Right atrium auricular region (tissue), 2 donors: ENCODE measurements around the gene FBLIM1. TPM values are rescaled to one million over a fixed set of nuclear protein-coding genes. Genes with fewer than 3 reads are reported as not detected.

Experiments
- DNase-seq: peaks from one replicate; pipeline ENCODE4 v3.0.0-alpha.2; 2019; ENCODE audit warnings: low spot score
- H3K27ac ChIP-seq, 2 donors: fragments of 200-600 bp; sonication (generic); 1 replicate in 1 of 2; 2 replicates in 1 of 2; pipeline ENCODE4 v1.5.1; 2016 to 2019
- H3K27me3 ChIP-seq, 2 donors: fragments of 200-600 bp; sonication (generic); one replicate each; pipeline versions ENCODE4 v1.5.1 to v1.6.0; 2017 to 2019
- H3K36me3 ChIP-seq: fragments of 200-600 bp; sonication (generic); one replicate; pipeline ENCODE4 v1.5.1; 2016
- H3K4me1 ChIP-seq, 2 donors: fragments of 200-600 bp; sonication (generic); one replicate each; pipeline versions ENCODE4 v1.5.1 to v1.6.0; 2017 to 2019
- H3K4me3 ChIP-seq, 2 donors: fragments of 200-600 bp; sonication (generic); 1 replicate in 1 of 2; 2 replicates in 1 of 2; pipeline ENCODE4 v1.5.1; 2017 to 2019; ENCODE audit warnings: mild to moderate bottlenecking in 1 of 2, moderate library complexity in 1 of 2
- H3K9me3 ChIP-seq, 2 donors: fragments of 200-600 bp; sonication (generic); one replicate each; pipeline ENCODE4 v1.5.1; 2019
- total RNA-seq, 2 donors: library from RNA; depleted of rRNA; stranded (reverse); fragments of >200 nt; gene quantifications; one replicate each; pipeline ENCODE4 v1.1.0, GENCODE V29; 2016
- TF ChIP-seq, protein P1 (sequence below), 2 donors: fragments of 200-600 bp; sonication (generic); IDR thresholded peaks; one replicate each; pipeline ENCODE4 v1.5.1; 2019; ENCODE audit warnings: antibody characterized with exemption in 2 of 2

The FBLIM1 gene
- total RNA-seq, 2 donors from 2014 or later = 66.6 to 124 TPM

DNA sequence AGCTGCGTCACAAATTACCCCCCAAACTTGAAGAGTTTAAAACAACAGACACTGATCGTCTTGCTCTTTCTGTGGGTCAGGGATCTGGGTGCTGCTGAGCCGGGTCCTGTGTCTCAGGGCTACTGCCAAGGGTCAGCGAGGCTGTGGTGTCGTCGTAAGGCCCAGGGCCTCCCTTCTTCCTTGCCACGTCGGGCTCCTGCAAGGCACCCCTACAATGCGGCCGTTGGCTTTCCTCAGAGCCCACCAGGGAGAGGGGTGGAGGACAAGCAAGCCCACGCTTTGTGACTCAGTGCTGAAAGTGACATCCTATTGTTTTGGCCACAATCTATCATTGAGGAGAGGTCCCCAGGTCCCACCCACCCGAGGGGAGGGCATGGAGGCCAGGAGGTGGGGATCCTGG, 7.7 kb upstream of the FBLIM1 start:
- Histone ChIP-seq H3K4me3 (no peak overlapping the region), H3K4me1 (peaks cover 0 to 22% of the 10 kb centered on the region in 2 donors), H3K36me3 (no peaks in the 10 kb centered on the region), H3K27ac (no peak overlapping the region), H3K27me3 (no peaks in the 10 kb centered on the region), H3K9me3 (no peaks in the 10 kb centered on the region)
- TF ChIP-seq, protein P1, sequence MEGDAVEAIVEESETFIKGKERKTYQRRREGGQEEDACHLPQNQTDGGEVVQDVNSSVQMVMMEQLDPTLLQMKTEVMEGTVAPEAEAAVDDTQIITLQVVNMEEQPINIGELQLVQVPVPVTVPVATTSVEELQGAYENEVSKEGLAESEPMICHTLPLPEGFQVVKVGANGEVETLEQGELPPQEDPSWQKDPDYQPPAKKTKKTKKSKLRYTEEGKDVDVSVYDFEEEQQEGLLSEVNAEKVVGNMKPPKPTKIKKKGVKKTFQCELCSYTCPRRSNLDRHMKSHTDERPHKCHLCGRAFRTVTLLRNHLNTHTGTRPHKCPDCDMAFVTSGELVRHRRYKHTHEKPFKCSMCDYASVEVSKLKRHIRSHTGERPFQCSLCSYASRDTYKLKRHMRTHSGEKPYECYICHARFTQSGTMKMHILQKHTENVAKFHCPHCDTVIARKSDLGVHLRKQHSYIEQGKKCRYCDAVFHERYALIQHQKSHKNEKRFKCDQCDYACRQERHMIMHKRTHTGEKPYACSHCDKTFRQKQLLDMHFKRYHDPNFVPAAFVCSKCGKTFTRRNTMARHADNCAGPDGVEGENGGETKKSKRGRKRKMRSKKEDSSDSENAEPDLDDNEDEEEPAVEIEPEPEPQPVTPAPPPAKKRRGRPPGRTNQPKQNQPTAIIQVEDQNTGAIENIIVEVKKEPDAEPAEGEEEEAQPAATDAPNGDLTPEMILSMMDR (IDR thresholded peaks at IDR 0.05) = no peak
- DNase-seq = no peak

DNA sequence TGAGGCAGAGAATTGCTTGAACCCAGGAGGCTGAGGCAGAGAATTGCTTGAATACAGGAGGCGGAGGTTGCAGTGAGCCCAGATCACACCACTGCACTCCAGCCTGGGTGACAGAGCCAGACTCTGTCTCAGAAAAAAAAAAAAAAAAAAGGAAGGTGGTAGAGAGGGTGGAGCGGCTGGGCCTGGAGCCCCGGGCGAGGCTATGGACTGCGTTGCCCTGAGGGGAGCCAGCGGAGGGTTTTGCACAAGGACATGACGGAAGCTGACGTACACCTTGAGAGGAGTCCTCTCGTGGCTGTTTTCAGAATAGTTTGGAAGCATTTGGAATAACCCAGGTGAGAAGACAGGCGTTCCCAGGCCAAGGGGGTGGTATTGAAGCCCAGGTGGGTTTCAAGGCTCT, 6.9 kb upstream of the FBLIM1 start:
- Histone ChIP-seq H3K27ac (no peak overlapping the region), H3K36me3 (no peaks in the 10 kb centered on the region), H3K4me1 (peaks cover 0 to 22% of the 10 kb centered on the region in 2 donors), H3K9me3 (no peaks in the 10 kb centered on the region), H3K27me3 (no peaks in the 10 kb centered on the region), H3K4me3 (no peak overlapping the region)
- no peak for DNase-seq
- TF ChIP-seq, protein P1 (IDR thresholded peaks at IDR 0.05) = no peak

DNA sequence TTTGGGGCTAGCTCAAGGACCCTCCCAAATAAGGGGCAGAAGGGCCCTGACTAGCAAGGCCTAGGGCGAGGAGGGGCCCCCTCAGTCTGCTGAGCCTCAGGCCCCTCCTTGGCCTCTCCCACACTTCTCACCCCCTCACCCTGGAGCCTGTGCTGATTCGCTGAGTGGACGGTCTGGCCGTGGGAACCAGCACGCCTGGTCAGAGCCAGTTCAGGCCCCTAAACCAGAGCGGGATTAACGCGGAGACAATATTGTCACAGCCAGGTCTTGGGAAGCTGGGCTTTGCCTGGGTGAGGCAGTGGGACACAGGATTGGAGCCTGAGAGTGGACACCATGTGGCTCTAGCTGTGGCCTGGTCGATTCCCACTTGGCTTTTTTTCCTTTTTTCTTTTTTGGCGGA, 4.8 kb upstream of the FBLIM1 start:
- H3K27me3 ChIP-seq = no peaks in the 10 kb centered on the region
- H3K27ac ChIP-seq = no peak overlapping the region
- DNase-seq = no peak
- no peaks in the 10 kb centered on the region for H3K36me3 ChIP-seq
- H3K4me1 ChIP-seq = peaks cover 0 to 34% of the 10 kb centered on the region in 2 donors
- no peak overlapping the region for H3K4me3 ChIP-seq
- no peaks in the 10 kb centered on the region for H3K9me3 ChIP-seq
- TF ChIP-seq, protein P1 (IDR thresholded peaks at IDR 0.05) = no peak

DNA sequence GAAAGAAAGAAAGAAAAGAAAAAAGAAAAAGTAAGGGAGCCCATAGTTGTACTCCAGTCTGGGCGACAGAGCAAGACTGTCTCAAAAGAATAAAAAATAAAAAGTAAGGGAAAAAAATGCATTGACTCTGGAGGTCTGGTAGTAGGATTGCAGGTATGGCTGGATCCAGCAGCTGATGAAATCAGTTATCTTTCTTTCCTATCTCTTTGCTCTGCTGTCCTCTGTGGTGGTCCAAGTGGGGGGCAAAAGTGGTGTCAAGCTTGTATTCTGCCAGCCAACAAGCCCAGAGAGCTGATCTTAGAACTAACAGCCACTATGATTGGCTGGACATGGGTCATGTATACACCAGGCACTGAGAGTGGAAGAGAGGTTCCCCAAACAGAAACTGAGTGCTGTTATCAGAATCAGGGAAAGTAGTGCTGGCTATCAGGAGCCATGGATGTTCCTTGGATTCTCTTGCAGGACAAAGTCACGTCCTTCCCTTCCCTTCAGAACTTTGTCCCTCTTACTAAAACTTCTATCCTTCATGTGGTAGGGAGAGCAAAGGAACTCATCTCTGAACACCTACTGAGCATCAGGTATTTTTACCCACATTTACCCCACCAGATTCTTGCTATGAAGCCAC, 3.5 kb upstream of the FBLIM1 start:
- TF ChIP-seq, protein P1 (IDR thresholded peaks at IDR 0.05) = no peak
- H3K4me1 ChIP-seq = peaks cover 0 to 36% of the 10 kb centered on the region in 2 donors
- DNase-seq = no peak
- H3K27me3 ChIP-seq = no peaks in the 10 kb centered on the region
- no peaks in the 10 kb centered on the region for H3K9me3 ChIP-seq
- no peak overlapping the region for H3K4me3 ChIP-seq
- H3K27ac ChIP-seq = no peak overlapping the region
- no peaks in the 10 kb centered on the region for H3K36me3 ChIP-seq

DNA sequence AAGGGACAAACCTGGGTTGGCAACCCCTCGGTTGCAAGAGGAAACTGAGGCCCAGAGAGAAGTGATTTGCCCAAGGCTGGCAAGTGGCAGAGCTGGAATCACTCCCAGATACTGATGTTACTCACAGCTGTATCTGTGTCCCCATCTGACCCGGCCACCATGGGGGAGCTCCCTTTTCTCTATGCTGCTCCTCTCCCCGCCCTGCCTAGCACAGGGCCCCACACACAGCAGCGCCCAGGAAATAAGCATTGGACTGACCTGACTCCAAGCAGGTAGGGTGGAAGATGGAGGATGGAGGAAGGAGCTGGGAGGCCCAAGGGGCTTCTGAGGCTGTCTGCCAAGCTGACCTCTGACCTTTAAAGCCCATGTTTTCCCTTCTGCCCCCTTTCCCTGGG, 3.0 kb upstream of the FBLIM1 start:
- H3K4me1 ChIP-seq = peaks cover 0 to 40% of the 10 kb centered on the region in 2 donors
- H3K36me3 ChIP-seq = no peaks in the 10 kb centered on the region
- no peaks in the 10 kb centered on the region for H3K9me3 ChIP-seq
- TF ChIP-seq, protein P1 (IDR thresholded peaks at IDR 0.05) = no peak
- H3K4me3 ChIP-seq = no peak overlapping the region
- DNase-seq = no peak
- no peaks in the 10 kb centered on the region for H3K27me3 ChIP-seq
- H3K27ac ChIP-seq = no peak overlapping the region
